Kidney (tissue), 14 donors: ENCODE results near the gene F2RL2. TPM values are rescaled to one million over a fixed set of nuclear protein-coding genes. Genes with fewer than 3 reads are reported as not detected.

ENCODE experiments used
- DNase-seq, 5 donors: peaks; one replicate each; pipeline ENCODE4 v3.0.0-alpha.2; 2013 to 2020
- FAIRE-seq: peaks from 2 replicates; lab custom pipeline; 2012; peaks lifted over from hg19 to GRCh38; lab: Jason Lieb, UNC
- H3K27ac ChIP-seq, 2 donors: one replicate each; pipeline ENCODE4 v1.7.0; 2013; ENCODE audit warnings: low read depth in 2 of 2, low read length in 2 of 2, inconsistent platforms in 1 of 2
- H3K27me3 ChIP-seq: one replicate; pipeline ENCODE4 v1.7.1; 2013; ENCODE audit warnings: low read length, inconsistent platforms; ENCODE audit not compliant: control insufficient read depth, insufficient read depth
- H3K36me3 ChIP-seq, 3 donors: one replicate each; pipeline versions ENCODE4 v1.7.0 to v1.7.1; 2013; ENCODE audit warnings: low read length in 3 of 3, control low read depth in 1 of 3, inconsistent platforms in 1 of 3; ENCODE audit not compliant: insufficient read depth in 3 of 3, control insufficient read depth in 2 of 3
- H3K4me1 ChIP-seq, 3 donors: one replicate each; pipeline versions ENCODE4 v1.7.0 to v1.7.1; 2013; ENCODE audit warnings: low read length in 3 of 3, inconsistent platforms in 1 of 3, low read depth in 1 of 3; ENCODE audit not compliant: control insufficient read depth in 2 of 3, insufficient read depth in 2 of 3
- H3K4me3 ChIP-seq, 3 donors: one replicate each; pipeline versions ENCODE4 v1.7.0 to v1.8.1; 2013; ENCODE audit warnings: low read length in 3 of 3, control low read depth in 1 of 3, inconsistent platforms in 1 of 3
- H3K9ac ChIP-seq, 3 donors: one replicate each; pipeline versions ENCODE4 v1.7.0 to v1.7.1; 2013; ENCODE audit warnings: low read length in 3 of 3, control low read depth in 1 of 3, inconsistent platforms in 1 of 3
- H3K9me3 ChIP-seq, 3 donors: one replicate each; pipeline versions ENCODE4 v1.7.0 to v1.7.1; 2013; ENCODE audit warnings: low read length in 3 of 3, control low read depth in 1 of 3, inconsistent platforms in 1 of 3; ENCODE audit not compliant: control insufficient read depth in 2 of 3, insufficient read depth in 1 of 3
- CTCF ChIP-seq: IDR thresholded peaks from 3 replicates; pipeline ENCODE4 v1.5.1; 2012; ENCODE audit warnings: mild to moderate bottlenecking, moderate library complexity, borderline replicate concordance; ENCODE audit not compliant: insufficient read depth; ENCODE audit errors: extremely low read depth
- intact Hi-C: fragments of 100-400 bp; cut with DNase I; formaldehyde crosslinking; loops from one replicate; pipeline ENCODE4 v1.11.1; 2022
- polyA plus RNA-seq: library from polyadenylated mRNA; stranded (reverse); fragments of 350-450 nt; fragmentation: Illumina TruSeq; extraction: RNeasy Lipid Tissue Mini Kit (QIAGEN cat#74804); gene quantifications from one replicate; pipeline ENCODE4 v1.2.3, GENCODE V29; 2014; ENCODE audit warnings: low read depth, low replicate concordance; ENCODE audit not compliant: insufficient read depth
- total RNA-seq: library from RNA; stranded (reverse); fragmentation: NEBNext Ultra II Directional; extraction: Animal tissue kit (Norgen Biotek cat#: 25700); gene quantifications from one replicate; pipeline ENCODE4 v1.2.1, GENCODE V29; 2021
- donor health status: control.
- donor health status: control.
- donor health status: control.
- donor health status: control.
- donor health status: control.
- donor health status: DM: yes; HTN: yes; CAD: no.
- donor health status: Normal renal cell carcinoma (clear cell type).

F2RL2 gene
- total and polyA plus RNA-seq, 2 donors from 2014 or later = 0.32 to 0.44 TPM

- Histone ChIP-seq H3K4me1 (no peaks in the 10 kb centered on the region), H3K27me3 (no peaks in the 10 kb centered on the region), H3K9ac (no peak overlapping the region), H3K27ac (no peak overlapping the region), H3K36me3 (no peaks in the 10 kb centered on the region), H3K9me3 (no peaks in the 10 kb centered on the region), H3K4me3 (no peak overlapping the region)
- DNase-seq (no peak), FAIRE-seq (no peak)
- intact Hi-C loops = no loop called here
- no peak for TF ChIP-seq CTCF
Measured at GRCh38 chr5:76571559-76571958, 51.6 kb downstream of the F2RL2 start.

GRCh38 chr5:76570153-76570552, 53.0 kb downstream of the F2RL2 start:
- H3K27me3 ChIP-seq = no peaks in the 10 kb centered on the region
- no peaks in the 10 kb centered on the region for H3K4me1 ChIP-seq
- H3K27ac ChIP-seq = no peak overlapping the region
- no peak overlapping the region for H3K9ac ChIP-seq
- TF ChIP-seq CTCF = no peak
- no peaks in the 10 kb centered on the region for H3K9me3 ChIP-seq
- intact Hi-C loops = no loop called here
- FAIRE-seq = no peak
- H3K36me3 ChIP-seq = no peaks in the 10 kb centered on the region
- H3K4me3 ChIP-seq = no peak overlapping the region
- DNase-seq = no peak

Other genes starting within 250 kb of the F2RL2 start
- 23.2 TPM for gene IQGAP2, start 220.1 kb downstream of the F2RL2 start, total RNA-seq
- 35.8 TPM for gene IQGAP2, start 220.1 kb downstream of the F2RL2 start, polyA plus RNA-seq
- gene F2R, start 92.7 kb upstream of the F2RL2 start, total RNA-seq = 15.3 TPM
- 14.6 TPM for gene F2R, start 92.7 kb upstream of the F2RL2 start, polyA plus RNA-seq
- 51.9 TPM for gene F2RL1, start 195.6 kb upstream of the F2RL2 start, total RNA-seq
- 24.5 TPM for gene F2RL1, start 195.6 kb upstream of the F2RL2 start, polyA plus RNA-seq
- 1.2 TPM for gene S100Z, start 226.6 kb upstream of the F2RL2 start, total RNA-seq
- gene S100Z, start 226.6 kb upstream of the F2RL2 start, polyA plus RNA-seq = 0.69 TPM